ENCODE measurements around the gene GNG7.
"Not testable (repeated sequence)": the region's sequence is repeated elsewhere in the genome, so short reads cannot be mapped to it uniquely, and the experiment has no call there.

Gene GNG7

DNA sequence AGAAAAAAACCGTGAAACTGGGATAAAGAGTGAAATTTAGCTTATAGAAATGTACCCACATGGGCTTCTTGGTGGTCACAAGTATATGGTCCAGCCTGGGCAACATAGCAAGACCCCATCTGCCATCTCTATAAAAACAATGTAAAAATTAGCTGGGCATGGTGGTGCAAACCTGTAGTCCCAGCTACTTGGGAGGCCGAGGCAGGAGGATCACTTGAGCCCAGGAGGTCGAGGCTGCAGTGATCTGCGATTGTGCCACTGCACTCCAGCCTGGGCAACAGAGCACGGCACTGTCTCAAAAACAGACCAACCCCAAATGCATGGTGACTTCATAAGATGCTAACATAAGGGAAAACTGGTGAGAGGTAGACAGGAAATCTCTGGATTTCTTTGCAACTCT lies 54.4 kb downstream of the GNG7 start:
- no peaks in the 10 kb centered on the region for H3K36me3 ChIP-seq (replicated peaks; ENCODE audit: insufficient read depth, low read length)
- H3K27me3 ChIP-seq (replicated peaks; ENCODE audit: insufficient read depth, low read length), result no peaks in the 10 kb centered on the region
- H3K79me2 ChIP-seq (ENCODE audit: low read length), result no peaks in the 10 kb centered on the region
- H3K4me3 ChIP-seq (ENCODE audit: low read length), result no peak overlapping the region
- no peak overlapping the region for H3K4me2 ChIP-seq (ENCODE audit: low read depth, low read length)
- no peaks in the 10 kb centered on the region for H3K4me1 ChIP-seq (ENCODE audit: low read length)
- DNase-seq, result no peak
- TF ChIP-seq EZH2 (optimal IDR thresholded peaks at IDR 0.05; ENCODE audit: low read depth, low read length) (no peak), CTCF (IDR thresholded peaks at IDR 0.05; ENCODE audit: low read length) (no peak), EZH2phosphoT487 (IDR thresholded peaks at IDR 0.05; ENCODE audit: low read length) (no peak)
- no peaks in the 10 kb centered on the region for H3K9me3 ChIP-seq (replicated peaks; ENCODE audit: insufficient read depth, low read length)
- H4K20me1 ChIP-seq (ENCODE audit: insufficient read depth, low read length), result no peaks in the 10 kb centered on the region
- H3F3A ChIP-seq (ENCODE audit: insufficient read depth, low read length), result no peaks in the 10 kb centered on the region
- no peaks in the 10 kb centered on the region for H3K9me2 ChIP-seq (replicated peaks; ENCODE audit: insufficient read depth, low read length)
- H3K27ac ChIP-seq (ENCODE audit: low read length), result no peak overlapping the region
- no peak overlapping the region for H2AFZ ChIP-seq (ENCODE audit: low read length)
- no peak overlapping the region for H3K9ac ChIP-seq (ENCODE audit: low read length)

GRCh38 chr19:2646866-2647535 lies 55.5 kb downstream of the GNG7 start:
- no peaks in the 10 kb centered on the region for H3K4me1 ChIP-seq (ENCODE audit: low read length)
- H3K27me3 ChIP-seq (replicated peaks; ENCODE audit: insufficient read depth, low read length), result no peaks in the 10 kb centered on the region
- no peaks in the 10 kb centered on the region for H3K9me2 ChIP-seq (replicated peaks; ENCODE audit: insufficient read depth, low read length)
- DNase-seq, result no peak
- no peak overlapping the region for H3K4me2 ChIP-seq (ENCODE audit: low read depth, low read length)
- TF ChIP-seq EZH2phosphoT487 (IDR thresholded peaks at IDR 0.05; ENCODE audit: low read length), result no peak
- TF ChIP-seq CTCF (IDR thresholded peaks at IDR 0.05; ENCODE audit: low read length), result no peak
- no peak for TF ChIP-seq EZH2 (optimal IDR thresholded peaks at IDR 0.05; ENCODE audit: low read depth, low read length)
- no peak overlapping the region for H3K27ac ChIP-seq (ENCODE audit: low read length)
- no peaks in the 10 kb centered on the region for H4K20me1 ChIP-seq (ENCODE audit: insufficient read depth, low read length)
- H3F3A ChIP-seq (ENCODE audit: insufficient read depth, low read length), result no peaks in the 10 kb centered on the region
- no peak overlapping the region for H3K4me3 ChIP-seq (ENCODE audit: low read length)
- no peaks in the 10 kb centered on the region for H3K9me3 ChIP-seq (replicated peaks; ENCODE audit: insufficient read depth, low read length)
- no peak overlapping the region for H2AFZ ChIP-seq (ENCODE audit: low read length)
- H3K9ac ChIP-seq (ENCODE audit: low read length), result no peak overlapping the region
- H3K79me2 ChIP-seq (ENCODE audit: low read length), result no peaks in the 10 kb centered on the region
- no peaks in the 10 kb centered on the region for H3K36me3 ChIP-seq (replicated peaks; ENCODE audit: insufficient read depth, low read length)

DNA sequence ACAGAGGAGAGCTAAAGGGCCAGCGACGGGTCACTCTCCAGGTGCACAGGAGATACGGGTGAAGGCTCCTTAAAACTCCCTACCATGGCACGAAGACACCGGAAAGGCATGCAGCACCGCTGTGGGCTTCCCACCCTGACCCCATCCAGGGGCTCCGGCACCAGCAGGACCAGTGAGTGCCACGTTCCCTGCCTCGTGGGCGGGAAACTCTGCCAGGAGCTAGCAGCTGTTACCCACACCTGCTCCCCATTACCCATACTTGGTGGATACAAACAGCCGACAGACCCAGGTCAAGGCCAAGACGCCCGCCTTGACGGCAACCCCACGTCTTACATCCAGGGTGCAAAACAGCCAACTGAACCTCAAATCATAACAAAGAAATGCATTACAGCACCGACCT lies 56.7 kb downstream of the GNG7 start:
- H3K4me3 ChIP-seq (ENCODE audit: low read length), result no peak overlapping the region
- H4K20me1 ChIP-seq (ENCODE audit: insufficient read depth, low read length), result no peaks in the 10 kb centered on the region
- no peaks in the 10 kb centered on the region for H3K36me3 ChIP-seq (replicated peaks; ENCODE audit: insufficient read depth, low read length)
- H3K27ac ChIP-seq (ENCODE audit: low read length), result no peak overlapping the region
- no peak for DNase-seq
- no peaks in the 10 kb centered on the region for H3K4me1 ChIP-seq (ENCODE audit: low read length)
- H3K9ac ChIP-seq (ENCODE audit: low read length), result no peak overlapping the region
- H3F3A ChIP-seq (ENCODE audit: insufficient read depth, low read length), result no peaks in the 10 kb centered on the region
- no peaks in the 10 kb centered on the region for H3K9me2 ChIP-seq (replicated peaks; ENCODE audit: insufficient read depth, low read length)
- TF ChIP-seq EZH2phosphoT487 (IDR thresholded peaks at IDR 0.05; ENCODE audit: low read length) (no peak), EZH2 (optimal IDR thresholded peaks at IDR 0.05; ENCODE audit: low read depth, low read length) (no peak), CTCF (IDR thresholded peaks at IDR 0.05; ENCODE audit: low read length) (no peak)
- H3K79me2 ChIP-seq (ENCODE audit: low read length), result no peaks in the 10 kb centered on the region
- no peaks in the 10 kb centered on the region for H3K9me3 ChIP-seq (replicated peaks; ENCODE audit: insufficient read depth, low read length)
- no peak overlapping the region for H3K4me2 ChIP-seq (ENCODE audit: low read depth, low read length)
- no peaks in the 10 kb centered on the region for H3K27me3 ChIP-seq (replicated peaks; ENCODE audit: insufficient read depth, low read length)
- H2AFZ ChIP-seq (ENCODE audit: low read length), result no peak overlapping the region

DNA sequence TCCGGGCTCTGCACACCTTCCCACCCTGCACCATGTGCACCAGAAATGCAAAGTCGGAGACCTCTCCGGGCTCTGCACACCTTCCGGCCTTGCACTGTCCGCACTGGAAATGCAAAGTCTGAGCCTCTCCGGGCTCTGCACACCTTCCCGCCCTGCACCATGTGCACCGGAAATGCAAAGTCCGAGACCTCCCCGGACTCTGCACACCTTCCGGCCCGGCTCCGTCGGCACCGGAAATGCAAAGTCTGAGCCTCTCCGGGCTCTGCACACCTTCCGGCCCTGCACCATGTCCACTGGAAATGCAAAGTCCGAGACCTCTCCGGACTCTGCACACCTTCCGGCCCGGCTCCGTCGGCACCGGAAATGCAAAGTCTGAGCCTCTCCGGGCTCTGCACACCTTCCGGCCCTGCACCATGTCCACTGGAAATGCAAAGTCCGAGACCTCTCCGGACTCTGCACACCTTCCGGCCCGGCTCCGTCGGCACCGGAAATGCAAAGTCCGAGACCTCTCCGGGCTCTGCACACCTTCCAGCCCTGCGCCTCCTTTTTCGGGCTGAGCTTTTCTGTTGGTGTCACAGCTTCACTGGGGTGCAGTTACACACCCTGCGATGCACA lies 59.3 kb downstream of the GNG7 start:
- not testable (repeated sequence) for H3K9ac ChIP-seq (ENCODE audit: low read length); H3K4me1 ChIP-seq (ENCODE audit: low read length)

More for the DNA sequence above, 59.3 kb downstream of the GNG7 start:
- not testable (repeated sequence) for H2AFZ ChIP-seq (ENCODE audit: low read length); H3K4me3 ChIP-seq (ENCODE audit: low read length); H3K9me3 ChIP-seq (replicated peaks; ENCODE audit: insufficient read depth, low read length); H4K20me1 ChIP-seq (ENCODE audit: insufficient read depth, low read length); H3K36me3 ChIP-seq (replicated peaks; ENCODE audit: insufficient read depth, low read length); H3K9me2 ChIP-seq (replicated peaks; ENCODE audit: insufficient read depth, low read length); H3K79me2 ChIP-seq (ENCODE audit: low read length); H3K27ac ChIP-seq (ENCODE audit: low read length); H3K27me3 ChIP-seq (replicated peaks; ENCODE audit: insufficient read depth, low read length); DNase-seq; H3K4me2 ChIP-seq (ENCODE audit: low read depth, low read length); H3F3A ChIP-seq (ENCODE audit: insufficient read depth, low read length)

Measured in MM.1S (cell line).